HUDEP-2 (cell line): Measurements from ENCODE around the gene FRMD5.
A peak's percentile ranks its signal among the peaks of the same experiment; 100 is the strongest.
"Not testable (repeated sequence)": the region's sequence is repeated elsewhere in the genome, so short reads cannot be mapped to it uniquely, and the experiment has no call there.

Source experiments
- DNase-seq, 76 experiments: peaks; one replicate each; lab custom pipeline; 2025; ENCODE audit not compliant: unreplicated experiment in 76 of 76; lab: John Stamatoyannopoulos, UW

The FRMD5 gene

DNA sequence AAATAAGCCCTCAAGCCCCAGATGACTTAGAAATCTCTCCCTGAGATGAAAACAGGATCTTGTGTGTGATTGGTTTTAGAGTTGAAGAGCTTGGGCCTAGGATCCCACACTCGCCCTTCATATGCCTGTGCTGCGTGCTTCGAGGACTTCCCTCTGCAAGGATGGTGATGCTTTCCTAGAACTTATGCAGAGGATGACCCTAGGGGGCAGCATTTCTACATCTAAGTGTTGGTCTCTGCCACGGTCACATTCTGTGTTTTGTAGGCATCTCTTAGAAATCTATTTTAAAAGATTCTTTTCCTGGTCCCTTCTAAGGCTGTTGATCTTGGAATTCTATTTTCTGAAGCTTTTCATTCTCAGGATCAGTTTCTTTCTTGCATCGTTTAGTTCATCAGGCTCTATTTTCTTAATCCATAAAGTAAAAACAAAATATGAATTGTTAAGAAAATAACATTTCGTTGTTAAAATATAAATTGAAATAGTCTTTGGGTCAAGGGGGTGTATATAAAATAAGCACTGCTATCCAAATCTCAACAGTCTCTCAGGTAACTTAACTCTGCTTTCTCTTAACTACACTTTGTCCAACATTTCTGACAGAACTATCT is 322.6 kb downstream of the FRMD5 start:
- peak in 15 of 76 experiments; percentile 2 to 41 (median 13) for DNase-seq

DNA sequence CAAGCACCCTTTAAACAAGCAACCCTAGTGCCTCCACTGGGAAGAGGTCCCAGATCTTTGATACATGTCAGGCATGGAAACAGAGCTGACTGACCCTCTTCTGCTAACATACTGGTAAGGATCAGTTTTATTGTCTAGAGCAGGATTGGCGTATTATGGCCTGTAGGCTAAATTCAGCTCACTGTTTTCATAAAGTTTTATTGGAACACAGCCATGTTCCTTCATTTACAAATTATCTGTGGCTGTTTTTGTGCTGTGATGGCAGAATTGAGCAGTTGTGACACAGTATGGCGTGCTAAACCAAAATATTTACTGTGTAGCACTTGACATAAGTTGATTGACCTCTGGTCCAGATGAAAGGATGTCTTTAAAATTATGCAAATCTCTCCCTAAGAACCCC is 323.2 kb downstream of the FRMD5 start:
- no peak for DNase-seq

GRCh38 chr15:43868406-43868805 is 326.7 kb downstream of the FRMD5 start:
- DNase-seq = no peak

- DNase-seq = no peak
Observed at GRCh38 chr15:43867096-43867495, 328.0 kb downstream of the FRMD5 start.

- not testable (repeated sequence) for DNase-seq
Observed at GRCh38 chr15:43866636-43867035, 328.4 kb downstream of the FRMD5 start.

DNA sequence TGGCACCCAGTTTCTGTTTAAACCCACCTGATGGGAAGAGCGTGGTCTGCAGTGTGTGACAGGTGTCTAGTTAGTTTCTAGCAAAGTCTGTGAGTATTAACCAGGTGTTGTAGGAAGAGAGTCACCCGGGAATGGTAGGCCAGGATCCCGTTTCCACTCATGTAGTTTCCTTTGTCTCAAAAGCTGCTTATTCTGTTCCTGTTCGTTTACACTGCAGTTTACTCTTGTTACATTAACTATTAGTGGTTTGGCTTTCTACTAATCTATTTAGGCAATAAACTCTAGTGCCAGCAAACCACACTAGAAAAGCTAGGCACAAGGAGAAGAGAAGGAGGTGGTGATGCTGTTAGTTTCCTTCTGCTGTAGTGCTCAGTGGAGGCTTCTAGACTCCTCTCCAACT is 335.5 kb downstream of the FRMD5 start:
- DNase-seq = no peak

GRCh38 chr15:43854801-43855200 is 340.3 kb downstream of the FRMD5 start:
- no peak for DNase-seq

DNA sequence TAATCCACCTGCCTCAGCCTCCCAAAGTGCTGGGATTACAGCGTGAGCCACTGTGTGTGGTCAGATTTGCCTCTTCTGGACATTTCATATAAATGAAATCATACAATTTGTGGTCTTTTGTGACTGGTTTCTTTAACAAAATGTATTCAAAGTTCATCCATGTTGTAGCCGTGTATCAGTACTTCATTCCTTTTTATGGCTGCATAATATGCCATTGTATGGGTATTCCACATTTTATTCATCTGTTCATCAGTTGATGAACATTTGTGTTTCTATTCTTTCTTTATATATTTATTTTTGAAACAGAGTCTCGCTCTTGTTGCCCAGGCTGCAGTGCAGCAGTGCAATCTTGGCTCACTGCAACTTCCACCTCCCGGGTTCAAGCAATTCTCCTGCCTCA is 342.5 kb downstream of the FRMD5 start:
- no peak for DNase-seq

GRCh38 chr15:43851251-43851650 is 343.8 kb downstream of the FRMD5 start:
- no peak for DNase-seq

DNA sequence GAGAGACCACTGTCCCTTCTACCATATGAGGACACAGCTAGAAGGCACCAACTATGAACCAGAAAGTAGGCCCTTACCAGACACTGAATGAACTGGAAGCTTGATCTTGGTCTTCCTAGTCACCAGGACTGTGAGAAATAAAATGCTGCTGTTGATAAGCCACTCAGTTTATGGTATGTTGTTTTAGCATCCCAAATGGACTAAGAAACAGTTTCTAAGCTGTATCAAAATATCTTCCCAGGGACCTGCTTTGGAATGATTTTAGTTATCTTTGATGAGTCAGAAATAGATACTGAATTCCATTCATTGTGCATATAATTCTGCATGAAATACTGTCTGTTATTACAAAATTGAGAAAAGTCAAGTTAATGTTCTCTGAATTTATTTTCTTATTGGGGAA is 349.6 kb downstream of the FRMD5 start:
- no peak for DNase-seq

GRCh38 chr15:43832485-43832884 is 362.6 kb downstream of the FRMD5 start:
- DNase-seq = not testable (repeated sequence)

DNA sequence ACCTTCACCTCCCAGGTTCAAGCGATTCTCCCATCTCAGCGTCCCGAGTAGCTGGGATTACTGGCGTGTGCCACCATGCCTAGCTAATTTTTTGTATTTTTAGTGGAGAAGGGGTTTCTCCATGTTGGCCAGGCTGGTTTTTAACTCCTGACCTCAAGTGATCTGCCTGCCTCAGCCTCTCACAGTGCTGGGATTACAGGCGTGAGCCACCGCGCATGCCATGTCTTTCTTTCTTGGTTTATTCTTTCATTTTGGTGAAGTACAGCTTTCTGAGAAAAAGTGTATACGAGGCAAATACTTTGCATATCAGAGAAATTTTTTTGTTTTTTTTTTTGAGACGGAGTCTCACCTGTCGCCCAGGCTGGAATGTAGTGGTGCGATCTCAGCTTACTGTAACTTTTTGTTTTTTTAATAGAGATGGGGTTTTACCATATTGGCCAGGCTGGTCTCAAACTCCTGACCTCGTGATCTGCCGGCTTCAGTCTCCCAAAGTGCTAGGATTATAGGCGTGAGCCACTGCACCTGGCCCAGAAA is 363.5 kb downstream of the FRMD5 start:
- DNase-seq = not testable (repeated sequence)

DNA sequence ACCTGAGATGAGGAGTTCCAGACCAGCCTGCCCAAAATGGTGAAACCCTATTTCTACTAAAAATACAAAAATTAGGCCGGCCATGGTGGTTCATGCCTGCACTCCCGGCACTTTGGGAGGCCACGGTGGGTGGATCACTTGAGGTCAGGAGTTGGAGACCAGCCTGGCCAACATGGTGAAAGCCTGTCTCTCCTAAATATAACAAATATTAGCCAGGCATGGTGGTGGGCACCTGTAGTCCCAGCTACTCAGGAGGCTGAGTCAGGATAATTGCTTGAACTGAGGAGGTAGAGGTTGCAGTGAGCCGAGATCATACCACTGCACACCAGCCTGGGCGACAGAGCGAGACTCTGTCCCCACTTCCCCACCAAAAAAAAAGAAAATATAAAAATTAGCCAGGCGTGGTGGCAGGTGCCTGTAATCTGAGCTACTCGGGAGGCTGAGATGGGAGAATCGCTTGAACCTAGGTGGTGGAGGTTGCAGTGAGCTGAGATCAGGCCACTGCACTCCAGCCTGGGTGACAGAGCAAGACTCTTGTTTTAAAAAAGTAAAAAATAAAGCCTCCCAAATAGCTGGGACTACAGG is 364.3 kb downstream of the FRMD5 start:
- not testable (repeated sequence) for DNase-seq

DNA sequence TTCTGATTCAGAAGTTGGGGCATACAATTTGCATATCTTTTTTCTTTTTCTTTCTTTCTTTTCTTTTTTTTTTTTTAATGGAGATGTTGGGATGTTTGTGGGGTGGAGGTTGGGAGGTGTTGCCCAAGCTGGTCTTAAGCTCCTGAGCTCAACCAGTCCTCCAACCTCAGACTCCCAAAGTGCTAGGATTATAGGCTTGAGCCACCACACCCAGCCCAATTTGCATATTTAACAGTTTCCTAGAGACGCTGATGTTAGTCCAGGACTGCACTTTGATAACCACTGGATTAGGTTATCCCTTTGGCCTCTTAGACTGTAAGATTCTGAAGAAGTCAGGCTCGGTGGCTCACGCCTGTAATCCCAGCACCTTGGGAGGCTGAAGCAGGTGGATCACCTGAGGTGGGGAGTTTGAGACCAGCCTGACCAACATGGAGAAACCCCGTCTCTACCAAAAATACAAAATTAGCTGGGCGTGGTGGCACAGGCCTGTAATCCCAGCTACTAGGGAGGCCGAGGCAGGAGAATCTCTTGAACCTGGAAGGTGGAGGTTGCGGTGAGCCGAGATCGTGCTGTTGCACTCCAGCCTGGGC is 365.0 kb downstream of the FRMD5 start:
- not testable (repeated sequence) for DNase-seq

- DNase-seq = no peak
Observed at GRCh38 chr15:43828061-43828657, 366.9 kb downstream of the FRMD5 start.

GRCh38 chr15:43826508-43827341 is 368.3 kb downstream of the FRMD5 start, which contains the start of gene WDR76:
Gene WDR76, plus strand, starts transcription at chr15:43827002. Its CDS starts 31 bp downstream, at chr15:43827033.
- DNase-seq = peak in 72 of 76 experiments; percentile 15 to 86 (median 72)

DNA sequence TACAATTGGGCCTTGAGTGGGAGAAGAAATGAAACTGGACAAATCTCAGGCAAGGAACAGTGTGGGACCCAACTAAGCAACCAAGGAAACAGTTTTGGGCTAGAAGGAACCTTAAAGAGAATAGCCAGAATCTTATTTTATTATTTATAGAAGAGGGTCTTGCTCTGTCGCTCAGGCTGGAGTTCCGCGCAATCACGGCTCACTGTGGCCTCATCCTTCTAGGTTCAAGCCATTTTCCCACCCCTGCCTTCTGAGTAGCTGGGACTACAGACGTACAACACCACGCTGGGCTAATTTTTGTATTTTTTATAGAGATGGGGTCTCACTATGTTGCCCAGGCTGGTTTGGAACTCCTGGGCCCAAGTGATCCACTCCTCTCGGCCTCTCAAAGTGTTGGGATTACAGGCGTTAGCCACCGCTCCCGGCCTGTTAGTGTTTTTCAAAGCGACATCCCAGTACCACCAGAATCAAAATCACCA is 369.0 kb downstream of the FRMD5 start:
- DNase-seq = no peak

- peak in 10 of 76 experiments; percentile 3 to 40 (median 14) for DNase-seq
Observed at GRCh38 chr15:43825305-43825704, 369.8 kb downstream of the FRMD5 start.

DNA sequence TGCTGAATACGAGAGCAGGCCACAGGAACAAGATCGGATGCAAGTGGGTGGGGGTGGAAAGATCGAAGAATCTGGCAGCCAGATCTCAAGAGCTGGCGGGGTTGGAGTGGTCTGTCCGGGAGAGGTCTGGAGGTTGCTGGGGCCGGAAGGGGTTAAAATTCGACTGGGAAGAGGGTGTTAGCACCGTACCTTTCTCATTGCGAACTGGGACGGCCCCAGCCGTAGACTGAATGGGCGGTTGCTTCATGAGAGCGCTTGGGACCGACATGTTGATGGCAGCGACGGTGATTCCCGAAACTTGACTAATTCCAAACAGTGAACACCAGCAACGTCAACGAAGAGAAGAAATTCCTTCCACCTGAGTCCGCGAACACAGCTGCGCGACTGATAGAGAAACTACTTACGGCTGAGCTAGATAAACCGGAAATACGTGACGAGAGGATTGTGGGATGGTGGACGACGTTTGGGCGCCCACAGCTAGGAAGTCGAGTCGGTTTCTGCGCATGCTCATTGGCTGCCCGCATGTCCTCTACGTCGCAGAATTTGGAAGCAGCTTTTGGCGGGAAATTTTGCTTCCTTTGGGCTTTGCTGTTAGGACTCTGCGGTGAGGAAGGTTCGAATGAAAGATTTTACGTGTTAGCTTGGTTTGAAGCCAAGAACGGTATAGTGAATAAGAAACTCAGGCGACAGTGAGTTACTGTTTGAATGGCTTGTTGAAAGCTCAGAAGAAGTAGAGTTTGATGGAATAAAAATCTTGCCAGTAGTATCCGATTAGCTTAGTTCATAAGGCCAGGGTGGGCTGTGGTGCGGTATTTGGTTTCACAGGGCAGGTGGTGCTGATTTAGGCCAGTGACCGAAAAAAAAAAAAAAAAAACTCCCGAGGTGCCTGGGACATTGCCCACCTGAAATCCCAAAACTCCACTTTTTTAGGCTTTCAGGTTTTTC is 370.5 kb downstream of the FRMD5 start, which contains the start of gene MFAP1:
Gene MFAP1 (minus strand): TSS at position 389 of the 945 bp plus-strand sequence. CDS start 121 bp downstream, at position 268.
- peak in 75 of 76 experiments; percentile 30 to 96 (median 90) for DNase-seq
